ENCODE data around the gene CAMK1D.

- TF ChIP-seq CTCF (IDR thresholded peaks at IDR 0.05; ENCODE audit: low read length) (no peak), EZH2 (IDR thresholded peaks at IDR 0.05; ENCODE audit: borderline replicate concordance, low read length) (no peak)
Measured at GRCh38 chr10:12401466-12401865, 52.1 kb downstream of the CAMK1D start.
